ENCODE measurements around the gene FOXP2.

- no peak for TF ChIP-seq CTCF (IDR thresholded peaks at IDR 0.05)
- no peak for TF ChIP-seq MAX (IDR thresholded peaks at IDR 0.05)
- TF ChIP-seq HDAC2 (IDR thresholded peaks at IDR 0.05): no peak
- no peak for TF ChIP-seq POLR2A (IDR thresholded peaks at IDR 0.05; ENCODE audit: low read length)
- no peak for TF ChIP-seq USF2 (IDR thresholded peaks at IDR 0.05)
- TF ChIP-seq ESRRA (IDR thresholded peaks at IDR 0.05; ENCODE audit: borderline replicate concordance, low read length): no peak
- TF ChIP-seq GATA3 (IDR thresholded peaks at IDR 0.05; ENCODE audit: borderline replicate concordance): no peak
- no peak for TF ChIP-seq MAFK (IDR thresholded peaks at IDR 0.05; ENCODE audit: partially characterized antibody)
- TF ChIP-seq RAD21 (conservative IDR thresholded peaks at IDR 0.05 in 1 of 2, IDR thresholded peaks at IDR 0.05 in 1 of 2): no peak
- TF ChIP-seq JUN (IDR thresholded peaks at IDR 0.05): no peak
- no peak for TF ChIP-seq REST (IDR thresholded peaks at IDR 0.05)
These were observed 326.3 kb downstream of the FOXP2 start for GRCh38 chr7:114740941-114741340.
